ENCODE measurements around the gene ADIPOR1.
"Not testable (repeated sequence)": the region's sequence is repeated elsewhere in the genome, so short reads cannot be mapped to it uniquely, and the experiment has no call there.

ADIPOR1 gene

DNA sequence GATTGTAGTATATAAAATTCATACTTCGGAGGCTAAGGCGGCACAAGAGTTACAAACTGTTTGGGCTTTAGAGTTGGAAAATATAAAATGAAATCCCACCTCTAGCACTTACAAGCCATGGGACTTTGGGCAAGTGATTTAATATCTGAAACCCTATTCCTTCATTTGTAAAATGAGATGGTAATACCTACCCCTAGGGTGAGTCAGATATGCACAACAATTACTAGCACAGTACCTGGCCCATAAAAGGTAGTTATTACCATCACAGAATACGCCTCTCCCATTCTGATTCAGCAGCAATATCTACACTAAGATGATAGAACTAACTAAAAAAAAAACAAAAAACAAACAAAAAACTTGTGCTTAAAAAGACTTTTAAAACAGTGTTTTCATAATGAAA lies 34.6 kb downstream of the ADIPOR1 start:
- Histone ChIP-seq H3K36me3 (ENCODE audit: insufficient read depth, low read length) (peaks cover 31% of the 10 kb centered on the region), H3K9ac (ENCODE audit: insufficient read length) (no peak overlapping the region), H3K4me3 (no peak overlapping the region), H3K27ac (no peak overlapping the region), H3K9me3 (ENCODE audit: low read depth, low read length) (no peaks in the 10 kb centered on the region)
- TF ChIP-seq EZH2 (IDR thresholded peaks at IDR 0.05): no peak
- no peak for TF ChIP-seq POLR2AphosphoS5 (IDR thresholded peaks at IDR 0.05; ENCODE audit: borderline replicate concordance, low read depth, low read length)
- TF ChIP-seq FOXP2 (optimal IDR thresholded peaks at IDR 0.05; ENCODE audit: control extremely low read depth, extremely low read length, insufficient read depth): no peak
- DNase-seq (ENCODE audit: low read depth, low spot score): no peak

GRCh38 chr1:202919615-202920014 lies 38.5 kb downstream of the ADIPOR1 start:
- no peaks in the 10 kb centered on the region for H3K9me3 ChIP-seq (ENCODE audit: low read depth, low read length)
- DNase-seq (ENCODE audit: low read depth, low spot score): no peak
- no peak overlapping the region for H3K4me3 ChIP-seq
- peaks cover 59% of the 10 kb centered on the region for H3K36me3 ChIP-seq (ENCODE audit: insufficient read depth, low read length)
- H3K27ac ChIP-seq: no peak overlapping the region
- TF ChIP-seq FOXP2 (optimal IDR thresholded peaks at IDR 0.05; ENCODE audit: control extremely low read depth, extremely low read length, insufficient read depth): no peak
- TF ChIP-seq EZH2 (IDR thresholded peaks at IDR 0.05): no peak
- TF ChIP-seq POLR2AphosphoS5 (IDR thresholded peaks at IDR 0.05; ENCODE audit: borderline replicate concordance, low read depth, low read length): no peak
- no peak overlapping the region for H3K9ac ChIP-seq (ENCODE audit: insufficient read length)

- no peaks in the 10 kb centered on the region for H3K9me3 ChIP-seq (ENCODE audit: low read depth, low read length)
- H3K4me3 ChIP-seq: peak overlapping the region; percentile 36; the same call in 1 of the 2 replicates
- peak overlapping the region; percentile 80; the same call in 1 of the 2 replicates for H3K27ac ChIP-seq
- H3K9ac ChIP-seq (ENCODE audit: insufficient read length): peak overlapping the region; percentile 47
- peaks cover 74% of the 10 kb centered on the region for H3K36me3 ChIP-seq (ENCODE audit: insufficient read depth, low read length)
- no peak for TF ChIP-seq EZH2 (IDR thresholded peaks at IDR 0.05)
- TF ChIP-seq POLR2AphosphoS5 (IDR thresholded peaks at IDR 0.05; ENCODE audit: borderline replicate concordance, low read depth, low read length): peak; percentile 19; the same call in 1 of the 2 replicates
- no peak for TF ChIP-seq FOXP2 (optimal IDR thresholded peaks at IDR 0.05; ENCODE audit: control extremely low read depth, extremely low read length, insufficient read depth)
- DNase-seq (ENCODE audit: low read depth, low spot score): peak; percentile 60
Observed at GRCh38 chr1:202915146-202915545, 43.0 kb downstream of the ADIPOR1 start.

DNA sequence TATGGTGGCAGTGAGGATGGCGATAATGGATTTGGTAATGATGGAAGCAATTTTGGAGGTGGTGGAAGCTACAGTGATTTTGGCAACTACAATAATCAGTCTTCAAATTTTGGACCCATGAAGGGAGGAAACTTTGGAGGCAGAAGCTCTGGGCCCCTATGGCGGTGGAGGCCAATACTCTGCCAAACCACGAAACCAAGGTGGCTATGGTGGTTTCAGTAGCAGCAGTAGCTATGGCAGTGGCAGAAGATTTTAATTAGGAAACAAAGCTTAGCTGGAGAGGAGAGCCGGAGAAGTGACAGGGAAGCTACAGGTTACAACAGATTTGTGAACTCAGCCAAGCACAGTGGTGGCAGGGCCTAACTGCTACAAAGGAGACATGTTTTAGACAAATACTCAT lies 45.6 kb downstream of the ADIPOR1 start:
- H3K36me3 ChIP-seq (ENCODE audit: insufficient read depth, low read length): peaks cover 73% of the 10 kb centered on the region
- H3K9me3 ChIP-seq (ENCODE audit: low read depth, low read length); H3K9ac ChIP-seq (ENCODE audit: insufficient read length); DNase-seq (ENCODE audit: low read depth, low spot score); H3K27ac ChIP-seq; H3K4me3 ChIP-seq: not testable (repeated sequence)

DNA sequence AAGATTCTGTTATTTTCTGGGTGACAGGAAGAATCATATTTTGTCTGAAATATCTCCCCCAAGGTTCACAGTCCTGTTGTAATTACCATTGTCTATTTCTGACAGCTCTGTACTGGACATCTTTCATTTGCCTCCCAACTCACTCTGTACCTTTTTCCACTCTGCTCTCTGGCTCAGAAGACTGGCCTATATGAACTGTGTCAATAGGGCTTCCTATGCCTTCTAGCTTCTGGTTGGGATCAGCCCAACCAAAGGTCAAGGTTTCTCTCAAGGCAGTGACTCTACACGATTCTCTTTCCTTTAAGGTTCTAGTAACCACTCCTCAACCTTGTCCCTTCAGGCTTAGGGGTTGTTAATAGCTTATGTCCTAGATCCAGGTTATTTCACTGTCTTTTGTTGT lies 48.6 kb downstream of the ADIPOR1 start:
- TF ChIP-seq EZH2 (IDR thresholded peaks at IDR 0.05): no peak
- TF ChIP-seq FOXP2 (optimal IDR thresholded peaks at IDR 0.05; ENCODE audit: control extremely low read depth, extremely low read length, insufficient read depth): no peak
- TF ChIP-seq POLR2AphosphoS5 (IDR thresholded peaks at IDR 0.05; ENCODE audit: borderline replicate concordance, low read depth, low read length): no peak
- H3K9me3 ChIP-seq (ENCODE audit: low read depth, low read length): no peaks in the 10 kb centered on the region
- no peak overlapping the region for H3K9ac ChIP-seq (ENCODE audit: insufficient read length)
- no peak for DNase-seq (ENCODE audit: low read depth, low spot score)
- no peak overlapping the region for H3K4me3 ChIP-seq
- no peak overlapping the region for H3K27ac ChIP-seq
- peaks cover 55% of the 10 kb centered on the region for H3K36me3 ChIP-seq (ENCODE audit: insufficient read depth, low read length)

DNA sequence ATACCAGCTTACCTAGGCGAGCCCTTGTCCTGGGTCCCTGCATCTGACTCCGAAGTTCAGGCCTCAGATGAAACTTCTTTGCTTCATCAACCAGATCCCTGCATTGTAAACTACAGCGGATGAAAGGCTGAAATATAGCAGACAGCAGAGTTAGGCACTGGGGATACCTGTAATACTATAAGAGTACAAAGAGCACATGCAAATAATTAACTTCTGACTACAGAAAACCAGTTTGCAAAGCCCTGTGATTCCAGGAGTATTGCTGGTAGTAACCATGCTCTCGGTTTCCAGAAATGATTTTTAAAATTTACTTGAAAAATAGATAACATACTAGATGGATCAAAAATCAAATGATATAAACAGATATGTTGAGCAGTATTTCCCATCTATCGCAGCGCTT lies 49.1 kb downstream of the ADIPOR1 start:
- no peak overlapping the region for H3K4me3 ChIP-seq
- H3K9me3 ChIP-seq (ENCODE audit: low read depth, low read length): no peaks in the 10 kb centered on the region
- TF ChIP-seq POLR2AphosphoS5 (IDR thresholded peaks at IDR 0.05; ENCODE audit: borderline replicate concordance, low read depth, low read length) (no peak), FOXP2 (optimal IDR thresholded peaks at IDR 0.05; ENCODE audit: control extremely low read depth, extremely low read length, insufficient read depth) (no peak), EZH2 (IDR thresholded peaks at IDR 0.05) (no peak)
- peaks cover 51% of the 10 kb centered on the region for H3K36me3 ChIP-seq (ENCODE audit: insufficient read depth, low read length)
- no peak overlapping the region for H3K27ac ChIP-seq
- DNase-seq (ENCODE audit: low read depth, low spot score): no peak
- H3K9ac ChIP-seq (ENCODE audit: insufficient read length): no peak overlapping the region

- TF ChIP-seq FOXP2 (optimal IDR thresholded peaks at IDR 0.05; ENCODE audit: control extremely low read depth, extremely low read length, insufficient read depth): no peak
- TF ChIP-seq POLR2AphosphoS5 (IDR thresholded peaks at IDR 0.05; ENCODE audit: borderline replicate concordance, low read depth, low read length): no peak
- TF ChIP-seq EZH2 (IDR thresholded peaks at IDR 0.05): no peak
- Histone ChIP-seq H3K36me3 (ENCODE audit: insufficient read depth, low read length) (peaks cover 25% of the 10 kb centered on the region), H3K9me3 (ENCODE audit: low read depth, low read length) (no peaks in the 10 kb centered on the region), H3K4me3 (no peak overlapping the region), H3K27ac (no peak overlapping the region), H3K9ac (ENCODE audit: insufficient read length) (no peak overlapping the region)
- DNase-seq (ENCODE audit: low read depth, low spot score): no peak
Observed at GRCh38 chr1:202905331-202905730, 52.8 kb downstream of the ADIPOR1 start.

DNA sequence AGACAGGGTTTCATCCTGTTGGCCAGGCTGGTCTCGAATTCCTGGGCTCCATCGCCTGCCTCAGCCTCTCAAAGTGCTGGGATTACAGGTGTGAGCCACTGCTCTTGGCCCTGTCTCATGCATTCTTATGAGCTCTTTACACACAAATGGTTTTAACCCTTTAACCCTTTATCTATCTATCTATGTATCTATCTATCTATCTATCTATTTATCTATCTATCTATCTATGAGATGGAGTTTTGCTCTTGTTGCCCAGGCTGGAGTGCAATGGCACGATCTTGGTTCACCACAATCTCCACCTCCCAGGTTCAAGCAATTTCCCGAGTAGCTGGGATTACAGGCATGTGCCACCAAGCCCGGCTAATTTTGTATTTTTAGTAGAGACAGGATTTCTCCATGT lies 54.3 kb downstream of the ADIPOR1 start:
- H3K27ac ChIP-seq; H3K9me3 ChIP-seq (ENCODE audit: low read depth, low read length): not testable (repeated sequence)
- peaks cover 13% of the 10 kb centered on the region; the same call in 1 of the 2 replicates for H3K36me3 ChIP-seq (ENCODE audit: insufficient read depth, low read length)

GRCh38 chr1:202901555-202901954 lies 56.6 kb downstream of the ADIPOR1 start:
- TF ChIP-seq EZH2 (IDR thresholded peaks at IDR 0.05) (no peak), POLR2AphosphoS5 (IDR thresholded peaks at IDR 0.05; ENCODE audit: borderline replicate concordance, low read depth, low read length) (no peak), FOXP2 (optimal IDR thresholded peaks at IDR 0.05; ENCODE audit: control extremely low read depth, extremely low read length, insufficient read depth) (no peak)
- DNase-seq (ENCODE audit: low read depth, low spot score): no peak
- Histone ChIP-seq H3K4me3 (no peak overlapping the region), H3K9ac (ENCODE audit: insufficient read length) (no peak overlapping the region), H3K36me3 (ENCODE audit: insufficient read depth, low read length) (peaks cover 3% of the 10 kb centered on the region; the same call in 1 of the 2 replicates), H3K9me3 (ENCODE audit: low read depth, low read length) (no peaks in the 10 kb centered on the region), H3K27ac (no peak overlapping the region)

More for the DNA sequence above, 54.3 kb downstream of the ADIPOR1 start:
- not testable (repeated sequence) for H3K4me3 ChIP-seq; DNase-seq (ENCODE audit: low read depth, low spot score); H3K9ac ChIP-seq (ENCODE audit: insufficient read length)

Measured in SK-N-MC (cell line).